Esophagus squamous epithelium (tissue), 5 donors: Measurements from ENCODE around the gene SLF2. TPM values are rescaled to one million over a fixed set of nuclear protein-coding genes. Genes with fewer than 3 reads are reported as not detected.
A peak's percentile ranks its signal among the peaks of the same experiment; 100 is the strongest.

ENCODE experiments used
- DNase-seq: peaks from one replicate; lab custom pipeline; 2025; lab: John Stamatoyannopoulos, UW
- H3K27ac ChIP-seq, 4 donors: fragments of 200-600 bp; sonication (generic); one replicate each; pipeline ENCODE4 v1.5.1; 2016 to 2019; ENCODE audit warnings: mild to moderate bottlenecking in 1 of 4
- H3K27me3 ChIP-seq, 4 donors: fragments of 200-600 bp; sonication (generic); 1 replicate in 3 of 4; 2 replicates in 1 of 4; pipeline versions ENCODE4 v1.5.1 to v1.6.0; 2017 to 2021; ENCODE audit warnings: antibody characterized with exemption in 1 of 4
- H3K36me3 ChIP-seq, 3 donors: fragments of 200-600 bp; sonication (generic); one replicate each; pipeline ENCODE4 v1.5.1; 2016 to 2019
- H3K4me1 ChIP-seq, 3 donors: fragments of 200-600 bp; sonication (generic); one replicate each; pipeline ENCODE4 v1.5.1; 2017 to 2019
- H3K4me3 ChIP-seq, 4 donors: fragments of 200-600 bp; sonication (generic); 1 replicate in 3 of 4; 2 replicates in 1 of 4; pipeline ENCODE4 v1.5.1; 2016 to 2019; ENCODE audit warnings: mild to moderate bottlenecking in 2 of 4, moderate library complexity in 1 of 4
- H3K9me3 ChIP-seq, 3 donors: fragments of 200-600 bp; sonication (generic); one replicate each; pipeline ENCODE4 v1.5.1; 2016 to 2019
- POLR2A ChIP-seq, 4 donors: fragments of 450-650 bp; IDR thresholded peaks; one replicate each; pipeline ENCODE4 v1.6.1; 2017; ENCODE audit warnings: antibody characterized with exemption in 4 of 4, mild to moderate bottlenecking in 4 of 4, moderate library complexity in 3 of 4
- WGBS, 2 donors: methylation state at CpG; one replicate each; pipeline ENCODE4 v1.1.5; 2018; 5-methylcytosine and 5-hydroxymethylcytosine counted together
- intact Hi-C: fragments of 100-400 bp; cut with DNase I; formaldehyde crosslinking; loops from one replicate; pipeline ENCODE4 v1.15.0; 2022
- total RNA-seq, 4 donors: library from RNA; depleted of rRNA; stranded (reverse); fragments of >200 nt; gene quantifications; one replicate each; pipeline ENCODE4 v1.1.0, GENCODE V29; 2016
- TF ChIP-seq, protein P1 (sequence below), 6 experiments: fragments of 450-650 bp in 4 of 6; fragments of 200-600 bp in 2 of 6; sonication (generic) in 2 of 6; IDR thresholded peaks; one replicate each; pipeline ENCODE4 v1.5.1; 2016 to 2019; ENCODE audit warnings: antibody characterized with exemption in 6 of 6, mild to moderate bottlenecking in 4 of 6, moderate library complexity in 4 of 6
- donor health status: DM: yes; HTN: yes; CAD: no.

Gene SLF2
- total RNA-seq, 4 donors from 2014 or later: 12.1 to 24.8 (median 13.5) TPM

DNA sequence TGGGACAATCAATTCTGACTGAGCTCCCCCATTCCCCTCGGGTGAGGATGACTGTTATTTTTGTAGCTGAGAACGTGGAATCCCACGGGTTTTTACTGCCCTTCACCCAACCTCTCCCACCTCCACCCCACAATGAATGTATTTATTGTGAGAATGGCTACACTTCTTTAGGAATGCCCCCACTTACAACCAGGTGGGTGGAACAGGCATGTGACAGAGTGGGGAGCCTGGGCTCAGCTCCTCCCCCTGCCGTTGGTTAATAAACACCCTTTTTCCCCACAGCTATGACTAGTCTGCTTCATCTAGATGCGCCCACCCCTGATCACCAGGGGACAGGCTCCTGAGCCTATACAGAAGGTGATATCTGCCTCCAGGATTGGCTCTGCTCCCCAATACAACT, 72.6 kb downstream of the SLF2 start:
- TF ChIP-seq POLR2A (IDR thresholded peaks at IDR 0.05): no peak
- TF ChIP-seq, protein P1, sequence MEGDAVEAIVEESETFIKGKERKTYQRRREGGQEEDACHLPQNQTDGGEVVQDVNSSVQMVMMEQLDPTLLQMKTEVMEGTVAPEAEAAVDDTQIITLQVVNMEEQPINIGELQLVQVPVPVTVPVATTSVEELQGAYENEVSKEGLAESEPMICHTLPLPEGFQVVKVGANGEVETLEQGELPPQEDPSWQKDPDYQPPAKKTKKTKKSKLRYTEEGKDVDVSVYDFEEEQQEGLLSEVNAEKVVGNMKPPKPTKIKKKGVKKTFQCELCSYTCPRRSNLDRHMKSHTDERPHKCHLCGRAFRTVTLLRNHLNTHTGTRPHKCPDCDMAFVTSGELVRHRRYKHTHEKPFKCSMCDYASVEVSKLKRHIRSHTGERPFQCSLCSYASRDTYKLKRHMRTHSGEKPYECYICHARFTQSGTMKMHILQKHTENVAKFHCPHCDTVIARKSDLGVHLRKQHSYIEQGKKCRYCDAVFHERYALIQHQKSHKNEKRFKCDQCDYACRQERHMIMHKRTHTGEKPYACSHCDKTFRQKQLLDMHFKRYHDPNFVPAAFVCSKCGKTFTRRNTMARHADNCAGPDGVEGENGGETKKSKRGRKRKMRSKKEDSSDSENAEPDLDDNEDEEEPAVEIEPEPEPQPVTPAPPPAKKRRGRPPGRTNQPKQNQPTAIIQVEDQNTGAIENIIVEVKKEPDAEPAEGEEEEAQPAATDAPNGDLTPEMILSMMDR (IDR thresholded peaks at IDR 0.05): no peak
- DNase-seq: no peak
- 53 to 80% methylated on average over 5 of the region's 5 CpGs for WGBS, 2 donors
- H3K4me3 ChIP-seq: no peak overlapping the region
- H3K4me1 ChIP-seq: peaks cover 22 to 44% (median 22%) of the 10 kb centered on the region in 3 donors
- no peak overlapping the region for H3K27ac ChIP-seq
- intact Hi-C loops: no loop called here
- no peaks in the 10 kb centered on the region for H3K27me3 ChIP-seq
- no peaks in the 10 kb centered on the region for H3K9me3 ChIP-seq
- H3K36me3 ChIP-seq: peaks cover 6 to 73% (median 18%) of the 10 kb centered on the region in 3 donors

DNA sequence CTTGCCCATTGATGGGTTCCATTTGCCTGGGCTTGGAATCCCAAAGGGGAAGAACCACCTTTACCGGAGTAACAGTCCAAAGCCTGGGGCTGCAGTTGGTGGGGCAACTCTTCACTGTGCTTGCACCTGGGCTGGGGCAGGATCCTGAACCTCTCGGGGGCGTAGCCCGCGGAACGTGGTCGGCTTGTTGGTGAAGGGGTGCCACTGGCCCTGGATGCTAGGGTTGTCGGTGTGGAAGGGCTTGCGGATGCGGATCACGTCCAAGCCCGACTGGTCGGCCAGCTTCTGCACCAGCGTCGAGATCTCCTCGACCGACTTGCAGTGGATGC, 73.8 kb downstream of the SLF2 start:
- WGBS, 2 donors: 17% methylated on average over 1 to 15 of the region's 17 CpGs
- no peak for DNase-seq
- TF ChIP-seq, protein P1 (IDR thresholded peaks at IDR 0.05): no peak
- no peak for TF ChIP-seq POLR2A (IDR thresholded peaks at IDR 0.05)

GRCh38 chr10:100986952-100987684, 74.4 kb downstream of the SLF2 start, which contains the start of the genes MRPL43 and TWNK:
Gene MRPL43 (minus strand): TSS chr10:100987497. CDS start chr10:100987443, 54 bp downstream.
Gene TWNK (plus strand): TSS chr10:100987543. CDS start chr10:100988211, 668 bp downstream.
- Histone ChIP-seq H3K27ac (peak within 1 kb of the TSS; percentile 76 to 89 (median 82)), H3K27me3 (no peaks in the 10 kb centered on the region), H3K4me3 (peak within 1 kb of the TSS; percentile 78 to 90 (median 86)), H3K9me3 (no peaks in the 10 kb centered on the region), H3K36me3 (peaks cover 18 to 73% (median 19%) of the 10 kb centered on the region in 3 donors), H3K4me1 (peaks cover 22 to 47% (median 22%) of the 10 kb centered on the region in 3 donors)
- DNase-seq: no peak
- WGBS, 2 donors: 0 to 1% methylated on average over 2 to 34 of the region's 75 CpGs
- intact Hi-C loops: no loop called here
- peak in 1 of 4 donors; percentile 45 for TF ChIP-seq POLR2A (IDR thresholded peaks at IDR 0.05)
- TF ChIP-seq, protein P1 (IDR thresholded peaks at IDR 0.05): peak in 1 of 6 experiments; percentile 29

More for the DNA sequence above, 73.8 kb downstream of the SLF2 start:
- Histone ChIP-seq H3K4me3 (peak overlapping the region; percentile 78 to 90 (median 86)), H3K4me1 (peaks cover 22 to 47% (median 22%) of the 10 kb centered on the region in 3 donors), H3K36me3 (peaks cover 18 to 73% (median 19%) of the 10 kb centered on the region in 3 donors), H3K9me3 (no peaks in the 10 kb centered on the region), H3K27me3 (no peaks in the 10 kb centered on the region), H3K27ac (peak overlapping the region in 3 of 4 donors; percentile 78 to 89 (median 87))
- intact Hi-C loops: no loop called here

DNA sequence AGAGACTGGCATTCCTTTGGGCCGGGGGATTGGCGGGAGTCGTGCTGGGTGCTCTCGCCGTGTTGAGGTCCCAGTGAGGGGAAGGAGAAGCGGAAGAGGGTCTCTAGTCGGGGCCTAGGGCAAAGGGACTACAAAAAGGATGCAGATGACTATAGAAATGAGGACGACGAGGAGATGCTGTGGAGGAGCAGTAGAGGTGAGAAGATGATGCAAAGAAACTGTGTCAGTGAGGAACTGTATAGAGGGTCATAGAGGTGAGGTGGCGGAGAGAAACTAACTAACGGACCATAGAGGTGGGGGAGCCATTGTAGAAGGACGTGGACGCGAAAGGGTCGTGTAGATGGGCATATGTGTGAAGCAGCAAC, 74.9 kb downstream of the SLF2 start:
- H3K9me3 ChIP-seq: no peaks in the 10 kb centered on the region
- peak overlapping the region; percentile 78 to 90 (median 86) for H3K4me3 ChIP-seq
- peaks cover 18 to 73% (median 19%) of the 10 kb centered on the region in 3 donors for H3K36me3 ChIP-seq
- no peak for DNase-seq
- intact Hi-C loops: no loop called here
- WGBS, 2 donors: 0 to 1% methylated on average over 15 of the region's 15 CpGs
- TF ChIP-seq, protein P1 (IDR thresholded peaks at IDR 0.05): no peak
- TF ChIP-seq POLR2A (IDR thresholded peaks at IDR 0.05): no peak
- H3K27me3 ChIP-seq: no peaks in the 10 kb centered on the region
- peaks cover 22 to 47% (median 22%) of the 10 kb centered on the region in 3 donors for H3K4me1 ChIP-seq
- peak overlapping the region; percentile 76 to 89 (median 82) for H3K27ac ChIP-seq

- H3K4me3 ChIP-seq: peak overlapping the region; percentile 78 to 90 (median 86)
- DNase-seq: no peak
- TF ChIP-seq POLR2A (IDR thresholded peaks at IDR 0.05): no peak
- TF ChIP-seq, protein P1 (IDR thresholded peaks at IDR 0.05): no peak
- intact Hi-C loops: no loop called here
- peak overlapping the region in 1 of 4 donors; percentile 89 for H3K27ac ChIP-seq
- H3K27me3 ChIP-seq: no peaks in the 10 kb centered on the region
- 58 to 66% methylated on average over 2 to 4 of the region's 10 CpGs for WGBS, 2 donors
- peaks cover 18 to 73% (median 24%) of the 10 kb centered on the region in 3 donors for H3K36me3 ChIP-seq
- peaks cover 22 to 47% (median 22%) of the 10 kb centered on the region in 3 donors for H3K4me1 ChIP-seq
- no peaks in the 10 kb centered on the region for H3K9me3 ChIP-seq
These were observed 75.4 kb downstream of the SLF2 start for GRCh38 chr10:100988166-100988565.
